Memory B cell (primary cell): ENCODE results near the gene SUSD3.

Experiments used
- ATAC-seq: fragments of 150-1000 bp; cut with Tn5 transposase; 2 replicates; pipeline ENCODE4 v1.10.0; 2021; ENCODE audit warnings: low read depth, mild to moderate bottlenecking, moderate library complexity
- DNase-seq, 2 donors: peaks; one replicate each; pipeline ENCODE4 v3.0.0; 2022; ENCODE audit warnings: low spot score in 2 of 2
- H3K27ac Mint-ChIP-seq: one replicate; pipeline ENCODE4 v1.8.0; 2022; ENCODE audit warnings: mild to moderate bottlenecking, moderate library complexity, mixed read lengths
- H3K27me3 Mint-ChIP-seq: one replicate; pipeline ENCODE4 v1.8.0; 2022; ENCODE audit warnings: mixed read lengths
- H3K36me3 Mint-ChIP-seq: one replicate; pipeline ENCODE4 v1.8.0; 2022; ENCODE audit warnings: mild to moderate bottlenecking, mixed read lengths
- H3K4me1 Mint-ChIP-seq: one replicate; pipeline ENCODE4 v1.8.0; 2022; ENCODE audit warnings: mixed read lengths
- H3K4me3 Mint-ChIP-seq: one replicate; pipeline ENCODE4 v1.8.0; 2022; ENCODE audit warnings: mild to moderate bottlenecking, moderate library complexity, mixed read lengths
- H3K9me3 Mint-ChIP-seq: one replicate; pipeline ENCODE4 v1.8.0; 2022; ENCODE audit warnings: mixed read lengths

The SUSD3 gene

DNA sequence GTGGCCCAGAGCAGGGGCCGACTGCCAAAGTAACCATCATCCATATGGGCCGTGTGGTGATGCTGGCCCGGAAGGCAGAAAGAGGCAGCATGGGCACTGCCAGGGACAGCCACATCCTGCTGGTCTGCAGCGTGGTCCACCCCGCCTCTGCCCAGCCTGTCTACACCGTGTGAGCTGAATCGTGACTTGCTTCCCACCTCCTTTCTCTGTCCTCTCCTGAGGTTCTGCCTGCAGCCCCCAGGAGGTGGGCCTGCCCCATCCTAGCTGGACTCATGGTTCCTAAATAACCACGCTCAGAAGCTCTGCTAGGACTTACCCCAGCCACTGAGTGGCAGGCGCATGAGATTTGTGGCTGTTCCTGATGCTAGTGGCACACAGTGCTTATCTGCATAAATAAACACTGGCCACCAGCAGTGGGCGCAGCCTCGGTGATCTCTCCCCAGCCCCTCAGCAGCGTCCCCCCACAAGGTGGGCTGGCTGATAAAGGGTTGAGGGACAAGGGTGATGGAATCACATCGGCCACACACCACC, 22.6 kb upstream of the SUSD3 start:
- no peaks in the 10 kb centered on the region for H3K9me3 Mint-ChIP-seq
- no peak for ATAC-seq
- H3K4me1 Mint-ChIP-seq = peaks cover 37% of the 10 kb centered on the region
- no peak overlapping the region for H3K4me3 Mint-ChIP-seq
- no peak for DNase-seq
- peaks cover 15% of the 10 kb centered on the region for H3K36me3 Mint-ChIP-seq
- H3K27ac Mint-ChIP-seq = no peak overlapping the region
- no peaks in the 10 kb centered on the region for H3K27me3 Mint-ChIP-seq

DNA sequence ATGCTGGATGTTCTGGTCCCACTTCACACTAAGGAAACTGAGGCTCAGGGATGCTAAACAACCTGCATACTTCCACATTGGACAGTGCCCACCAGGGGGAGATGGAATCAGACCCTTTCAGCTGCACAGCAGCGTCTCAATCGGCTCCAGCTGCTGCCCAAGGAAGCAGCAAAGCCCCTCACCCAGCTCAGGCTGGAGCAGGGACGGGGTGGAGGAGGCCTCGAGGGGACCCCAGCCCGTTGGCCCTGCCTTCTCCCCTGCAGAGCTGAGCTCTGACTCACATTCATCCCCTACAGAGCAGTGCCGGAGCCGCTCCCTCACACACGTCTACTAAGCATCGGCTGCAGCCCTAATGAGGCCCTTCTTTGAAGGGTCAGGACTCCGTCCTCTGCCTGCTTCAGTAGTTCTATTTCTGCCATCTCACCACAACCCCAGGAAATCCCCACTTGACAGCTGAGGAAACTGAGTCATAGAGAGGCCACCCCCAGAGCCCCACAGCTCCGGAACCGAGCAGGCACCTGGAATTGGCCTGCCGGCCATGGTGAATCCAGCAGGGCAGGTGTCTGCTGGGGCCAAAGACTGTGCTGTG, 21.5 kb upstream of the SUSD3 start:
- H3K4me1 Mint-ChIP-seq = peaks cover 34% of the 10 kb centered on the region
- ATAC-seq = no peak
- no peak overlapping the region for H3K27ac Mint-ChIP-seq
- peaks cover 14% of the 10 kb centered on the region for H3K36me3 Mint-ChIP-seq
- DNase-seq = no peak
- H3K27me3 Mint-ChIP-seq = no peaks in the 10 kb centered on the region
- H3K9me3 Mint-ChIP-seq = no peaks in the 10 kb centered on the region
- H3K4me3 Mint-ChIP-seq = no peak overlapping the region

DNA sequence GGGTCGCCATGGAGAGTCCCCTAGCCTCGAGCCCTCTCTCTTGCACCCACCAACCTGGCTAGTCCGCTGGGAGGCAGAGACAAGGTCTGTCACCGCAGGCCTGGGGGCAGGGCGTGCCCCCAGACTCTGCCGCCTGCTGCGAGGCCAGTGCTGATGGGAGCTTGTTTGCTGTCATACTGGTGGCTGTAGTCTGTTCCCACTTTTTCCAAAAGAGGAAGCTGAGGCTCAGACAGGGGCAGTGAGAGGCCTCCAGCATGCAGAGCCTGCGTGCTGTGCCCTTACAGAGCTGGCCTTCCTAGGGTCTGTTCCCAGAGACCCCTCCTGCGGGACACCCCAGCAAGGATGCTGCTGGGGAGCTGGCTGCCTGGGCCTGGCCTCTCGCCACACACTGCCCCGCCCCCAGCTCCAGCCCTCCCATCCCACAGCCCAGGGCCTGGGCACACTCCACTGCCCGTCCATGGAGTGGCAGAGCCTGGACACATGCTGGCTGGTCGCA, 21.0 kb upstream of the SUSD3 start:
- DNase-seq (no peak), ATAC-seq (no peak)
- no peak overlapping the region for H3K4me3 Mint-ChIP-seq
- no peaks in the 10 kb centered on the region for H3K9me3 Mint-ChIP-seq
- peaks cover 10% of the 10 kb centered on the region for H3K36me3 Mint-ChIP-seq
- no peak overlapping the region for H3K27ac Mint-ChIP-seq
- peaks cover 33% of the 10 kb centered on the region for H3K4me1 Mint-ChIP-seq
- H3K27me3 Mint-ChIP-seq = no peaks in the 10 kb centered on the region

DNA sequence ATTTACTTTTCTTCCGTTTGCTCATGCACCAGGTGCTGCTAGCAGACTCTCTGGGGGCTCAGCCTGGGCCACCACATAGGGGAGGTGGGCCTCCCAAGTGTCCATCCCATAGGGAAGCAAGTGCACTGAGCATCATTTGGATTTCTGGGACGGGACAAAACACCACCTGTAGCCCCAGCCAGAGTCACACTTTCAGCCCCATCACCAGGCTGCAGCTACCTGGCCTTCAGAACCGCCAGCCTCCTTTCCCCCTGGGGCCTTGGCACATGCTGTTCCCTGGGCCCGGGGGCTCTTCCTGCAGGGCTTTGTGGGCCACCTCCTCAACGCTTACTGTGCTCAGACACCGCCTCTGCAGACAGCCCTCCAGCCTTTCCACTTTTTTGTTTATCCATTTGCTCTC, 19.6 kb upstream of the SUSD3 start:
- H3K4me3 Mint-ChIP-seq = no peak overlapping the region

DNA sequence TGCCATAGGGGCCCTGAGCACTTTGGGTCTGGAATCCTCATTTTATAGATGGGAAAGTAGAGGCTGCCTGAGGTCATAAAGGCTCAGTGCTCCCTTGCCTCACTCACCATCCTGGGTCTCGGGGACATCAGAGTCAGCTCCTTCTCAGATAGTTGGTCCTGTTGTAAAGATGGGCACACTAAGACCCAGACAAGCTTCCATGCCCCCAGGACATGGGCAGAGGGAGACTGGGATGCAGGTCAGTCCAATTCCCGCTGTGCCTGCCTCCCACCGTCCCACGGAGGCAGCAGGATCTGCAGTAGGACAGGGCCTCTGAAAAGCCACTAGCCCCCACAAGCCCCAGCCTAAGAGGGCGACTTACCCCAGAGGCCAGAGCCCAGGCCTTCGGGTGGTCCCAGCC, 19.0 kb upstream of the SUSD3 start:
- Mint-ChIP-seq H3K4me3 (no peak overlapping the region), H3K27ac (peak overlapping the region; percentile 4), H3K9me3 (no peaks in the 10 kb centered on the region), H3K27me3 (no peaks in the 10 kb centered on the region), H3K36me3 (peaks cover 4% of the 10 kb centered on the region), H3K4me1 (peaks cover 34% of the 10 kb centered on the region)
- DNase-seq (no peak), ATAC-seq (no peak)

More for the DNA sequence above, 19.6 kb upstream of the SUSD3 start:
- H3K36me3 Mint-ChIP-seq = peaks cover 4% of the 10 kb centered on the region
- H3K27ac Mint-ChIP-seq = peak overlapping the region; percentile 4
- no peaks in the 10 kb centered on the region for H3K9me3 Mint-ChIP-seq
- ATAC-seq = no peak
- no peaks in the 10 kb centered on the region for H3K27me3 Mint-ChIP-seq
- peaks cover 33% of the 10 kb centered on the region for H3K4me1 Mint-ChIP-seq
- DNase-seq = no peak

DNA sequence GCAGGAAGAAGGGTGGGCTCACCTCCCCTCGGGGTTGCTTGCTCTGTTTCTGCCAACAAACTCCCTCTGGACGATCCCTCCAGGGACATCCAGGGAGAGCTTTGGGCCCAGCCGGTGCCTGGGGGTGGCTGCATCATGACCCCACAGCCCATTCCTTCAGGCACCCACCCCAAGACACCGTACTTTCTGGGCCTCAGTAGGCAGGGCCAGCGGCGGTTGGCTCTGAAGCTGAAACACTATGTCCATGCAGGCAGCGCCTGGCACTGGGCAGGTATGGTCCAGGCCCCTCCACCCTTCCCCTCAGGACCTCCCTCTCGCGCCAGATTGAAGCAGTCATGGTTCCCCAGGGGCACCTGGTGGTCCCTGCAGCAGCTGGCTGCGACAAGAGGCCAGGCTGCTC, 18.5 kb upstream of the SUSD3 start:
- DNase-seq = no peak
- Mint-ChIP-seq H3K9me3 (no peaks in the 10 kb centered on the region), H3K36me3 (peaks cover 4% of the 10 kb centered on the region), H3K4me3 (no peak overlapping the region), H3K27me3 (no peaks in the 10 kb centered on the region), H3K4me1 (peaks cover 35% of the 10 kb centered on the region), H3K27ac (no peak overlapping the region)
- no peak for ATAC-seq

DNA sequence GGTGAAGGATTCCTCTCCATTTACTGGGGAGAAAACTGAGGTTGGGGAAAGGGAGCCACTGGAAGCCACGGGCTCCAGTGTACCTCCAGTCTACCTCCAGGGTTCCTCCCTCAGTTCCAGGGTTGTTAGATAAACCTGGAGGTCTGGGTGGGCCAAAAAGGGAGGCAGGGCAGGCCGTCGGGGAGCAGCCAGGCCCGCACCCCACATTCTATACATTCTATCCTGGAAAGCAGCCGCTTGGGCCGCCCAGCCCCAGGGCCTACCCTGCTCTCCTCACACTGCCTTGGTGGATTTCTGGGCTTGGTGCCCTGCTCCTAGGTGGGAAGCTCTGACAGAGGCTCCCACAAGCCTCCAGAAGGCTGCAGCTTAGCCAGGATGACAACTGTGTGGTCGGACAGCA, 18.1 kb upstream of the SUSD3 start:
- peaks cover 4% of the 10 kb centered on the region for H3K36me3 Mint-ChIP-seq
- DNase-seq (no peak), ATAC-seq (no peak)
- H3K9me3 Mint-ChIP-seq = no peaks in the 10 kb centered on the region
- no peak overlapping the region for H3K27ac Mint-ChIP-seq
- no peak overlapping the region for H3K4me3 Mint-ChIP-seq
- H3K27me3 Mint-ChIP-seq = no peaks in the 10 kb centered on the region
- H3K4me1 Mint-ChIP-seq = peaks cover 36% of the 10 kb centered on the region

DNA sequence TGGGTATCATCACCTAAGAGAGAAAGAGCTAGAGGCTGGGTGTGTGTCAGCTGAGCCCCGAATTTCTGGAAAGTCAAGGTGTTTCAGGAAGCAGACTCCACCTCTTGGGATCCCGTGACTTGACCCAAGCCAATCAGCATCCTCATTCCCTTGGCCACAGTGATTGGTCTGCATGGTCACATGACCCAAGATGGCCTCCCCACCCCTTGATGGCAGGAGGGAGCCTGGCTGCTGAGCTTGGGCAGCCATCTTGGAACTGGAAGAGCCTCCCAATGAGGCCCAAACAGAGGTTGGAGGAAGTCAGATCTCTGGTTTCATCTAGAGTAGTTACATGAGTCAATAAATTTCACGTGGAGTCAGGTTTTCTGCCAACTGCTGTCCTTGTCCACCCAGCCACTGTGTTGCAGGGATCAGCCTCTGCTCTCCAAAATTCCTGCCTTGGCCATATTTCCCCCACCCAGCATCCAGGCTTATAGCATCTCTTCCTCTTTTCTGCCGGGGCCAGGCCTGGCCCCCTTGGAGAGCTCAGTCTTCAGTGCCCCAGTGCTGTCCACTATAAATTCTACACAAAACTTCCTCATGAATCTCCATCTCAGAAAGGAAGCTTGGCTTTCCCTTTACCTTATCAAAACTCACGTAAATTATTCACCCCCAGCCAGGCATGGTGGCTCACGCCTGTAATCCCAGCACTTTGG, 17.2 kb upstream of the SUSD3 start:
- H3K9me3 Mint-ChIP-seq = no peaks in the 10 kb centered on the region
- no peak overlapping the region for H3K4me3 Mint-ChIP-seq
- ATAC-seq = no peak
- DNase-seq = no peak
- peaks cover 35% of the 10 kb centered on the region for H3K4me1 Mint-ChIP-seq
- peaks cover 4% of the 10 kb centered on the region for H3K36me3 Mint-ChIP-seq
- no peaks in the 10 kb centered on the region for H3K27me3 Mint-ChIP-seq
- peak overlapping the region; percentile 20 for H3K27ac Mint-ChIP-seq

DNA sequence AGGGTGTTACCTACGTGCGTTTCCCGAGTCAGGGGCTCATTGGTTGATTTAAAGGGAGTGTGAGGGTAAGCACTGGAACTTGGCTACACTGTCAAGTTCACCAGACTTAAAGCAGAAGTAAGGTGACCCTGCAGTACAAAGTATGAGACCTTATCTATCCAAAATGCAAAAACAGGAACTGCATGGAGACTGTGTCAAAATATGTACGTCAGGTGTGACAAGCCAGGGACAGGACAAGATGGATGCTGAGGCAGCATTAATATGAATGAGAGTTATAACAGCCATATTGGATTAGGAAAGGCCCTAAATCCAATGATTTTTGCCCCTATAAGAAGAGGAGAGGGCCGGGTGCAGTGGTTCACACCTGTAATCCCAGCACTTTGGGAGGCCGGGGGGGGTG, 15.4 kb upstream of the SUSD3 start:
- peak overlapping the region; percentile 93 for H3K27ac Mint-ChIP-seq
- ATAC-seq (peak; percentile 99), DNase-seq (peak in 1 of 2 donors; percentile 45)
- H3K4me1 Mint-ChIP-seq = peaks cover 26% of the 10 kb centered on the region
- no peak overlapping the region for H3K4me3 Mint-ChIP-seq
- H3K36me3 Mint-ChIP-seq = peaks cover 2% of the 10 kb centered on the region
- no peaks in the 10 kb centered on the region for H3K9me3 Mint-ChIP-seq
- H3K27me3 Mint-ChIP-seq = no peaks in the 10 kb centered on the region

DNA sequence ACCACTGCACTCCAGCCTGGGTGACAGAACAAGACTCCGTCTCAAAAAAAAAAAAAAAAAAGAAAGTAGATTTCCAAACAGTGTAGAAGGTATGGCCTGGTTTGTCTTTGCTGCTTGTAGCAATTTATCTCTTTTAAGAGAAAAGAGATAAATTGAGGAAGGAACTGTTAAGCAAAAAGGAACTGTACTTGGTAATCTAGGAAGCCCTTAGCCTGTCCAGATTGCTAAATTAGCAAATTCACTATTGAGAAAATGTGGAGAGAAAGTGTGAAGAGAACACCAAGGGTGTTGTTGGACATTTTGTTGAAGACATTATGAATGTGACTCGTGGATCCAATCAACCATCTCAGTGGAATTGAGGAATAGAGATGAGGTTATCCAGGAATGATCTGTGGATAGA, 13.0 kb upstream of the SUSD3 start:
- Mint-ChIP-seq H3K9me3 (no peaks in the 10 kb centered on the region), H3K4me3 (no peak overlapping the region), H3K36me3 (peaks cover 2% of the 10 kb centered on the region), H3K4me1 (peaks cover 30% of the 10 kb centered on the region), H3K27me3 (no peaks in the 10 kb centered on the region), H3K27ac (peak overlapping the region; percentile 8)
- no peak for DNase-seq
- no peak for ATAC-seq

DNA sequence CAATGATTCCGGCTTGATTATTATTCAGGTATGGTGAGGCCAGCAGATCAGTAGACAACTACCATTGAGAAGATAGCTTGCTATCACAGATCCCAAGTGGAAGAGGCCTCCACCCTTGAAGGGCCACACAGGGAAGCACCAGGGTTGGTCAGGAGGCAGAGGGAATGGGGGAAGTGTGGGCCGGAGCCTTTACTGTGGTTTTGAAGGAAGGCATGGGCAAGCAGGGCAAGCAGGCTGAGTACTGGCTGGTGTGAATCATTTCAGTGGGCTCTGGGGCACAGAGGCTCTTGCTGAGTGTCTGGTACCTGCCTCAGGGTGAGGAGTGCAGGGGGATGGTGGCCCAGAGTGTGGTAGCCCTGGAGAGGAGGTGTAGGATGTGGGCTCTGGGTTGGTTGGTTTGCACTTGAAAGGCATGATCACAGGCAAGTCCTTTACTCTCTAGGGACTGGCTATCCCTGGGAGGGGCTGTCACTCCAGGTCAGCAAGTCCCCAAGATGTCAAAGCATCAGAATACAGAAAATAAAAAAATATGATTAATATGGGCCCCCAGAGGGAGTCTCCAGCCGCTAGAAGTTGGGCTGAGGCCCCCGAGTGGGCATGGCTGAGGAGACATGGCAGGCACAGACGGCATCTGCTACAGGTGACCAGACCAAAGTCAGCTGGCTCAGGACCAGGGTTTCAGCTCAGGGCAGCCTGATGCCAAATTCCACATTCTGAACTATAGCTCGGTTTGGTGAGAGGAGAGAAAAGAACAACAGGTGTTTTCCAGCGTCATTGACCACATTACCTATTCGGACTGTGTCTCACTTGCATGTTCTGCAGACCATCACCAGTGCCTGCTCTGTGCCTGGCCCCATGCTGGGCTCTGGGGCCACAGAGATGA, 9.7 kb upstream of the SUSD3 start:
- DNase-seq = no peak
- Mint-ChIP-seq H3K27me3 (no peaks in the 10 kb centered on the region), H3K4me1 (peaks cover 21% of the 10 kb centered on the region), H3K4me3 (no peak overlapping the region), H3K9me3 (no peaks in the 10 kb centered on the region), H3K27ac (no peak overlapping the region), H3K36me3 (no peaks in the 10 kb centered on the region)
- ATAC-seq = no peak

DNA sequence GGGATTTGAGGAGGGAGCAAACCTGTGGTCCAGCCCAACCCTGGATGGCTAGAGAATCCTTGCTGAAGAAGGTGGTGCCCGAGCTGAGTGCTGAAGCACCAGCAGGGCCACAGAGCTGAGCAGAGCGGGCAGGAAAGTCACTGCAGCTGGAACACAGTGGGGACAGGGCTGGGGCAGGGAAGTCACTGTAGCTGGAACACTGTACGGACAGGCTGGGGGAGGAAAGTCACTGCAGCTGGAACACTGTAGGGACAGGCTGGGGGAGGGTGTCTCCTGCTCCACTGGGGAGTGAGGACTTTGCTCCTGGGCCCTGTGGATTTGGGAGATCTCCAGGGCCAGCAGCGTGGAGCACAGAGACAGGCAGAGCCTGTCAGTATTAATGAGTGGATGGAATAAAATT, 9.0 kb upstream of the SUSD3 start:
- no peaks in the 10 kb centered on the region for H3K9me3 Mint-ChIP-seq
- no peaks in the 10 kb centered on the region for H3K27me3 Mint-ChIP-seq
- no peaks in the 10 kb centered on the region for H3K36me3 Mint-ChIP-seq
- DNase-seq (no peak), ATAC-seq (no peak)
- H3K4me3 Mint-ChIP-seq = no peak overlapping the region
- H3K4me1 Mint-ChIP-seq = peaks cover 20% of the 10 kb centered on the region
- no peak overlapping the region for H3K27ac Mint-ChIP-seq

DNA sequence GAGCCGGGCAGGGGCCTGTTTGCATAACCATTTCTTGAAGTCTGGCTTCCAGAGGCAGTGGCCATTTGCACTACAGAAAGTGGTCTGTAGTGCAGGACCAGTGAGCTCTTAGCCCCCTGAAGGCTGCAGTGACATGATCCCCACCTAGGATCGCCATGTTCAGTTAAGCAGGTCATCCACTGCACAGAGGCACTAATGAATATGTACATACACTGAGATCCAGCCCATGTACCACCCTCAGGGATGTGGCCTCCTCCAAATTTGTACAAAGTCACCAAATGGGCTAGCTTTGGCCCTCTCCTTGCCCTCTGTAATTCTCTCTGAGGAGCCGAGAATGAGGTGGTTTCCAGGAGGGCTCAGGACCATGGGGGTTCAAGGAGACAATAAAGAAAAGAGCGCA, 8.3 kb upstream of the SUSD3 start:
- H3K9me3 Mint-ChIP-seq = no peaks in the 10 kb centered on the region
- no peak overlapping the region for H3K27ac Mint-ChIP-seq
- DNase-seq (no peak), ATAC-seq (no peak)
- H3K36me3 Mint-ChIP-seq = no peaks in the 10 kb centered on the region
- no peak overlapping the region for H3K4me3 Mint-ChIP-seq
- peaks cover 20% of the 10 kb centered on the region for H3K4me1 Mint-ChIP-seq
- no peaks in the 10 kb centered on the region for H3K27me3 Mint-ChIP-seq

DNA sequence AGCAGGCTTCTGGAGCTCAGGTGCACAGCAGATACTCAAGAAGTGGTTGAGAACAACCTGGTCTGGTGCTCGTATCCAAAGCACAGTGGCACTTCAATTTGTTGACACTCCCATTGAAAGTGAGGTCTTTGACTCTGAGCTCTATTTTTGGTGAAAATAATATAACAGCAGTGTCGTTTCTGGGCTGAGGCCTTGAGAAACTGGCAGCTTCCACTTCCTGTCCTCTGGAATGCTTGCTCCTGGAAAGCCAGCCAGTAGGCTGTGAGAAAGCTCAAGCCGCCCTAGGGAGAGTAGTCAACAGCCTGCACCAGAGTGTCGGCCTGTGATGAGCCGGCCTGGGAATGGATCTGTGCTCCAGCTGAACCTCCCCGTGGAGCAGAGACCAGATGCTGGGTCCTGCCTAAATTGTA, 6.8 kb upstream of the SUSD3 start:
- Mint-ChIP-seq H3K27me3 (no peaks in the 10 kb centered on the region), H3K4me3 (no peak overlapping the region), H3K9me3 (no peaks in the 10 kb centered on the region), H3K36me3 (no peaks in the 10 kb centered on the region), H3K4me1 (peaks cover 29% of the 10 kb centered on the region), H3K27ac (no peak overlapping the region)
- DNase-seq (no peak), ATAC-seq (no peak)
